Activated T-cell treated with anti-CD3 and anti-CD28 coated beads, Interleukin-2, amount 50 U/mL, for 72 hours (primary cell): ENCODE data around the gene CD93. TPM values are rescaled to one million over a fixed set of nuclear protein-coding genes. Genes with fewer than 3 reads are reported as not detected.

ENCODE experiments used
- ATAC-seq, 2 donors: fragments of 150-1000 bp; cut with Tn5 transposase; replicated peaks in 1 of 2; 2 replicates each; pipeline ENCODE4 v1.10.0; 2021; ENCODE audit warnings: moderate library complexity in 2 of 2, mild to moderate bottlenecking in 1 of 2
- DNase-seq, 2 donors: peaks; one replicate each; pipeline ENCODE4 v3.0.0; 2021 to 2022; ENCODE audit warnings: mixed read lengths in 1 of 2
- H3K27ac Mint-ChIP-seq: one replicate; pipeline ENCODE4 v1.8.0; 2022; ENCODE audit warnings: mild to moderate bottlenecking, moderate library complexity, mixed read lengths
- H3K27me3 Mint-ChIP-seq: one replicate; pipeline ENCODE4 v1.8.0; 2022; ENCODE audit warnings: low read depth, mixed read lengths
- H3K36me3 Mint-ChIP-seq, 2 donors: one replicate each; pipeline ENCODE4 v1.8.0; 2022; ENCODE audit warnings: mixed read lengths in 2 of 2, mild to moderate bottlenecking in 1 of 2; ENCODE audit not compliant: insufficient read depth in 2 of 2
- H3K4me1 Mint-ChIP-seq: one replicate; pipeline ENCODE4 v1.8.0; 2022; ENCODE audit warnings: low read depth, mixed read lengths
- H3K4me3 Mint-ChIP-seq, 2 donors: one replicate each; pipeline ENCODE4 v1.8.0; 2022; ENCODE audit warnings: mild to moderate bottlenecking in 2 of 2, mixed read lengths in 2 of 2, moderate library complexity in 2 of 2
- H3K9me3 Mint-ChIP-seq, 2 donors: one replicate each; pipeline ENCODE4 v1.8.0; 2022; ENCODE audit warnings: mixed read lengths in 2 of 2
- total RNA-seq, 2 donors: library from RNA; stranded (reverse); gene quantifications; one replicate each; pipeline ENCODE4 v1.2.3, GENCODE V29; 2022

The CD93 gene
- total RNA-seq, 2 donors from 2014 or later = 0.36 to 2.0 TPM

DNA sequence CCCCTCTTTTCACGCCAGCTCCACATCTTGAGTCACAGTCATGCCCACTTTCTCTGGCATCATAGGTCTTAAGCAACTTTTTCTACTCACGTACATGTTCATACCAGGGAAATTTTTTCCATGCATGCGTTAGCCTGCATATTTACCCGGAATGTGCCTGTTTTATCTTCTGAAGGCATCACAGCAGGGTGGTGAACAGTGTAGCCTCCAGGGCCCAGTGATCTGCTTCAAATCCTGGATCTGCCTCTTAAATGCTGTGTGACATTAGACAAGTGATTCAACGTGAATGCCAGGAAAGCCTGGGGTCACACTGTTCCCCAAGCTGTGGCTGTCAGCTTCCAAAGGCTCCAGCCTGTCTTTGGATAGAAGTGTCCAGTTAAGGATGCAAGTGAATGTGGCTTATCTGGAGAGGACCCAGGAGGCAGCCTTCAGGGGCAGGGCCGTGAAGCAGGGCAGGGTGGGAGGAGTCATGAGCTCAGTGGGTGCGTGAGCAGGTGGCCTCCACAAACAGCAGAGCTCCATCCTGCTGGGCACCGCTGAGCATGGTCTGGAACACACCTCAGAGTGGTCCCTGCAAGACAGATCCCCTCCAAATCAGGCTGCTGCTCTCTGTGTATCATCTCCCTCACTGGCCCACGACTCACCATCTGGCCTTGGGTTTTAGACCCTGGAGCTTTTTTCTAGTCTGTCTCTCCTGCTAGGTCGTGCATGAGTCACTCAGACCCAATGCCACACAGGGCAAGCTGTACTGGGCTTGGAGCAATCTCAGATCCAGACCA, 30.4 kb upstream of the CD93 start:
- H3K36me3 Mint-ChIP-seq = no peaks in the 10 kb centered on the region
- H3K27ac Mint-ChIP-seq = no peak overlapping the region
- no peak for ATAC-seq
- DNase-seq = no peak
- H3K4me1 Mint-ChIP-seq = no peaks in the 10 kb centered on the region
- no peak overlapping the region for H3K4me3 Mint-ChIP-seq
- H3K27me3 Mint-ChIP-seq = peaks cover 7% of the 10 kb centered on the region
- no peaks in the 10 kb centered on the region for H3K9me3 Mint-ChIP-seq

DNA sequence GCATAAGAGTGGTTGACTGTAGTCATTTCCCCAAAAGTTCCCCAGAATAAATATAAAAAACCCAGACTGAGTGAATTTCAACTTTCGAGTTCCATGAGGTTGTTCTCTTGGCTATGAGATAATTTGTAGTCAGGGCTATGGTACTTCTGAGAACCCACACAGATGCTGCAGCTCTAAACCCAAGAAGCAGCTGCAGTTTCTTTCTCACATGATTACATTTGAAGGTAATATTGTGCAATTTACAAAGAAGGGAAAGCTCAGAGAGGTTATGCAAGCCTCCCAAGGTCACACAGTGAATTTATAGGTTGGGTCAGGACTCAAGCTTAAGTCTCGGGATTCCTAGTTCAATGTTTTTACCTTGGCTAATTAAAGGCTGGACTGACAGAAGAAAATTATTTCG, 29.7 kb upstream of the CD93 start:
- H3K4me1 Mint-ChIP-seq = no peaks in the 10 kb centered on the region
- H3K27me3 Mint-ChIP-seq = peaks cover 7% of the 10 kb centered on the region

DNA sequence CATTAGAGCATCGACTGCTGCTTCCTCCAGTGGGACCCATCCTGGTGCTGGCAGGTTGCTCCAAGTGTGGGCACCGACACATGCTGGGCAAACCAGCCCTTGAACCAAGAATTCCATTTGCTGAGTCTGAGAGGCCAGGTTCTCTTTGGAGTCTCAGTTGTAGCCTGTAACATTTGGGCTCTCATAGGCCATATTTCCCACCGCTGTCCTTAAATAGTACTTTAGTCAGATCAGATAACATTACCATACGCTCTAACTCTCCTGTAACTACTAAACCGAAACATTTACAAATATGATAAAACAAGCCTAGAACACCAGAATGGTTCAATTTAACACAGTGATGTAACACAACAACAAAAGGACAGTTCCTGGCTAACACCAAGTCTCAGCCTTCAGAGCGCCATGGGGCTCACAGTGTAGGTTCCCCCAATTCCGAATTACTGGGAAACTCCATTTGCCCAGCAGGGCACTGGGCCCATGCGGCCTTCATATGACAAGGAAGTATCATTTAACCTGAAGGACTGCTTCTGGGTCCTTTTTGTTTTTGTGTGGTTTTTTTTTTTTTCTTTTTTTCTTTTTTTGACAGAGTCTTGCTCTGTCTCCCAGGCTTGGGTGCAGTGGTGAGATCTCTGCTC, 28.4 kb upstream of the CD93 start:
- Mint-ChIP-seq H3K27me3 (no peaks in the 10 kb centered on the region), H3K27ac (no peak overlapping the region), H3K36me3 (no peaks in the 10 kb centered on the region), H3K9me3 (no peaks in the 10 kb centered on the region), H3K4me1 (no peaks in the 10 kb centered on the region), H3K4me3 (no peak overlapping the region)
- ATAC-seq = no peak
- DNase-seq = no peak

More for the DNA sequence above, 29.7 kb upstream of the CD93 start:
- ATAC-seq = peak in 1 of 2 donors; percentile 60
- no peaks in the 10 kb centered on the region for H3K36me3 Mint-ChIP-seq
- H3K27ac Mint-ChIP-seq = no peak overlapping the region
- H3K9me3 Mint-ChIP-seq = no peaks in the 10 kb centered on the region
- H3K4me3 Mint-ChIP-seq = no peak overlapping the region
- DNase-seq = no peak

DNA sequence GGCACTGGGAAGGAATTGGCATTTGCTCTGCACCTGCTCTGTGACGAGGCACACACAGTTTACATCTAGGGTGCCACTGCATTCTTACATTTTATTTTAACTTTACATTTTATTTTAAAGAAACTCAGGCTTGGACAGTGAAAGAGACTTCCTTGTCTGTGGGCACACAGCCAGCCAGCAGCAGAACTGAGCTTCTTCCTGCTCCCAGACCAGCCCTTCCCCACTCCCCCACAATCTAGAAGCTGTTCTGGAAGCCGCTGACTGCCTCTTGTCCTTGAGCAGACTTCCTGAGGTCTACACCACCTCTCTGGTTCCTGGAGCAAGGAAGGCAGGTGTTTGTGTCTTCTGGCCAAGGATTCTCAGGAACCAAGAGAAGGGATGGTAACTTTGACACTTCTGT, 27.9 kb upstream of the CD93 start:
- Mint-ChIP-seq H3K27me3 (no peaks in the 10 kb centered on the region), H3K36me3 (no peaks in the 10 kb centered on the region), H3K9me3 (no peaks in the 10 kb centered on the region), H3K4me3 (no peak overlapping the region), H3K4me1 (no peaks in the 10 kb centered on the region), H3K27ac (no peak overlapping the region)
- DNase-seq (no peak), ATAC-seq (no peak)

DNA sequence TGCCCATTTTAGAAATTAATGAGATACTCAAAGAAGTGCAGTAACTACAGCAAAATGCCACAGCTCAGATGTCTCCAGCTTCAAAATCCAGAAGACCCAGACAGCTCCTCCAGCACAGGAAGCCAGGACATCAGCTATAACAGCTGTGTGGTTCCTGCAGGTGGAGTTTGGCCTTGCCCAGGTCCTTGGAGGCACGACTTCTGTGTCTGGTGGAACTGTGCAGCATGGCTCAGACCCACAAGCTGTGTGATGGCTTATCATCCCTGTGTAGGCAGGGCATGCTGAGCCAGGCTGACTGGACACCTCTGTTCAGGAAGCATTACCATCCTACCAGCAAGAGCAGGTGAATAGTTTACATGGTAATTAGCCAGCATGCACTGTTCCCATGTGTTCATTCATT, 26.5 kb upstream of the CD93 start:
- Mint-ChIP-seq H3K4me1 (no peaks in the 10 kb centered on the region), H3K27me3 (no peaks in the 10 kb centered on the region), H3K36me3 (no peaks in the 10 kb centered on the region), H3K9me3 (no peaks in the 10 kb centered on the region), H3K4me3 (no peak overlapping the region), H3K27ac (no peak overlapping the region)
- DNase-seq (no peak), ATAC-seq (no peak)

DNA sequence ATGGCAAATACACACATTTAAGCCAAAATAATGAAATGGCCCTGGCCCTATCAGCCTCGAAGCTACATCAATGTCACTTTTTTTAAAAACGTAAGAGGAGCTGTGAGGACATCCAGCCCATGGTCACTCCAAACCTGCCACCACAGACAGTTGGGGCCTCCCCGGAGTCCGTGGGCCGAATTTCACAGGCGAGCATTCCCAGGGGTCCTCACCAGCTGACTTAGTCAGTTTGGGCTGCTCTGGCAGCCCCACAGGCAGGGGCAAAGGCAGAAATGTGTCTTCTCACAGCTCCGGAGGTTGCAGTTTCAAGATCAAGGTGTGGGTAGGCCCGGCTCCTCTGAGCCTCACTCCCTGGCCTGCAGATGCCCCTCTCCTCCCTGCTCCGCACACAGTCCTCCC, 25.8 kb upstream of the CD93 start:
- ATAC-seq = no peak
- H3K9me3 Mint-ChIP-seq = no peaks in the 10 kb centered on the region
- DNase-seq = no peak
- H3K27me3 Mint-ChIP-seq = no peaks in the 10 kb centered on the region
- H3K36me3 Mint-ChIP-seq = no peaks in the 10 kb centered on the region
- no peaks in the 10 kb centered on the region for H3K4me1 Mint-ChIP-seq
- no peak overlapping the region for H3K4me3 Mint-ChIP-seq
- H3K27ac Mint-ChIP-seq = no peak overlapping the region

DNA sequence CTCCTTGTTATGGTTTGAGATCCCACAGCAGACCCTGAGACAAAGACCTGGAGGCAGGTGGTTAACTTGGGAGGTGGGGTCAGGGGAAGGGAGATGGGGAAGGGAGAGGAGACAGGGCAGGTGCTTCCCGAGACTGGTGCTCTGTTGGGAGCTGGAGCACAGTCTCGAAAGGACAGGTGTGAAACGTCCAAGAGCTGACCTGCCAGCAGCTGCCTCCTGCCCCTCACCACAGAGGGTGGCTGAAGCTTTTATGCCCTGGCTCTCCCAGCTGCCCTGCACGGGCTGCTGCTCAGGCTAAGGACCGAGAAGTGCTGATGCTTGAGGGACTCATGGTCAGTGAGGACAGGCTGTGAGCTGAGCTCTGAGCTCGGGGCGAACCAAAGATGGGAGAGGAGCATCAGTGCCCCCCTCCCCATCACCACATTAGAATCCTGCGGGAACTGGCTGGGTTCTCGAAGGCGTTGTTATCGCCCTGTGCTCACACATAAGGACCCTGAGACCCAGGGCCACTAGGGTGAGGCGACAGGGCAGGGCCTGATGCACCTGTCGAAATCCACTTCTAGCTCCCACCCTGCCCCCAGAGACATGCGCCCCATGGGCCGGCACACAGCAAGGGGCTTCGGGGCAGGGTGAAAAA, 25.3 kb upstream of the CD93 start:
- Mint-ChIP-seq H3K27me3 (no peaks in the 10 kb centered on the region), H3K4me3 (no peak overlapping the region), H3K27ac (no peak overlapping the region), H3K36me3 (no peaks in the 10 kb centered on the region), H3K4me1 (no peaks in the 10 kb centered on the region), H3K9me3 (no peaks in the 10 kb centered on the region)
- DNase-seq (no peak), ATAC-seq (no peak)

DNA sequence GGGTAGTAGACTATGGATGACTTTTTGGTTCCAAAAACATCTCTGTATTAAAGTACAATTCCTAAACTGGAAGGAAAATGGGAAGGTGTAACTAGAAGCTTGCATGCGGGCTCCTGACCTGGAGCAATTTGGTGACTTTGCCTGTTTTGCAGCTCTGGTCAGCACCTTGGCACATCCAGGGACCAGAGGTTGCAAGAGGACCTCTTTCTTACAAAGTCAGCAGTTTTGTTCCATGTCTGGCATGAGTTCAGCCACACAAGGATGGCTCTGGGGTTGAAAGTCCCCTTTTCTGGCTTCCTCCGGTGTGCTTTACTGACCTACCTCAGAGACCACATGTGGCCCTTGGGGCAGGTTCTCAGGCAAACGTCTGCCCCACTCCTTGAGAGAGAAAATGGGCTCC, 22.7 kb upstream of the CD93 start:
- Mint-ChIP-seq H3K4me3 (no peak overlapping the region), H3K36me3 (no peaks in the 10 kb centered on the region), H3K27me3 (no peaks in the 10 kb centered on the region), H3K4me1 (no peaks in the 10 kb centered on the region), H3K9me3 (no peaks in the 10 kb centered on the region), H3K27ac (no peak overlapping the region)
- ATAC-seq (no peak), DNase-seq (no peak)

DNA sequence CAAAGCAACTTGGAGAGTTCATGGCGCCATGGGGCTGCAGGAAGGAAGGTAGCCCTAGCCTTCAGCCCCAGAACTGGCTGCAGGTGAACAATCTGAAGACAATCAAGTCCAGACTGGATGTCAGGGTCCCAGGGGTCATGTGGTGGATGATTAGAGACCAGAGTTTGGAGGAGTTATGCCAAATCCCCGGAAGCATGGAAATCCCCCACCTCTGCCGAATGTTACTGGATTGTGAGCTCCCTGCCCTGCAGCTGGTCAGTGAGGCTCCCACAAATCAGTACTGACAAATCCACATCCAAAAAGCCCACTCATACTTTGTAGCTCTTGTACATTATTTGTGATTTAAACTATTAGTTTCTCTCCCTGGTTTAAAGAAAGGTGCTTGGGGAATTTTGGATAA, 21.3 kb upstream of the CD93 start:
- no peaks in the 10 kb centered on the region for H3K9me3 Mint-ChIP-seq
- no peak for ATAC-seq

DNA sequence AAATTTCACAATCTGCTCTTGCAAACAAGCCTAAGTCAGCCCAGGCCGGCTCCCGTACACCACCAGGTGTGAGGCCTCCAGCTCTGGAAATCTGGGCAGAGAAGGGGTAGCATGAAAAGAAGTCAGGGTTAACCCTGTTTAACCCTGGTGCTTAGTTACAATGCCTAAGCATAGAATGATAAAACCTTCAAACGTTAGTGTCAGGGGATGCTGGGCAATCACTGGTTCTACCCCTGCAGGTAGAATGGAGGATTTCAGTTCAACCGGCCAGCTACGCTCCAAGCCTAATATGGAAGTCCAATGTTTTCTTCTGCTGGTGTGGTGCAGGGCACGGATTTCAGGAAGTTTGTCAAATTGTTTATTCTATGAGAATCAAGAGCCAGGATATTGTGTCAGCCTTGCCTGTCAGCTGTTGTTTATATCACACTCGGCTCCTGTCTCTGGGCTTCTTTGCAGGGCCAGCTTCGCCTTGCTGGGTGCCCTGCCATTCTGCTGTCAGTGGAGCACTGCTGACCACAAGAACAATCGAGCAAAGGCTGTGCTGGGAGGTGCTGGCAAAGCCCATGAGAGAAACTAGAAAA, 20.2 kb upstream of the CD93 start:
- Mint-ChIP-seq H3K27ac (no peak overlapping the region), H3K9me3 (no peaks in the 10 kb centered on the region), H3K4me1 (no peaks in the 10 kb centered on the region), H3K27me3 (no peaks in the 10 kb centered on the region), H3K4me3 (no peak overlapping the region), H3K36me3 (no peaks in the 10 kb centered on the region)
- no peak for ATAC-seq
- DNase-seq = no peak

More for the DNA sequence above, 21.3 kb upstream of the CD93 start:
- DNase-seq = no peak
- Mint-ChIP-seq H3K27ac (no peak overlapping the region), H3K27me3 (no peaks in the 10 kb centered on the region), H3K4me1 (no peaks in the 10 kb centered on the region), H3K4me3 (no peak overlapping the region), H3K36me3 (no peaks in the 10 kb centered on the region)

DNA sequence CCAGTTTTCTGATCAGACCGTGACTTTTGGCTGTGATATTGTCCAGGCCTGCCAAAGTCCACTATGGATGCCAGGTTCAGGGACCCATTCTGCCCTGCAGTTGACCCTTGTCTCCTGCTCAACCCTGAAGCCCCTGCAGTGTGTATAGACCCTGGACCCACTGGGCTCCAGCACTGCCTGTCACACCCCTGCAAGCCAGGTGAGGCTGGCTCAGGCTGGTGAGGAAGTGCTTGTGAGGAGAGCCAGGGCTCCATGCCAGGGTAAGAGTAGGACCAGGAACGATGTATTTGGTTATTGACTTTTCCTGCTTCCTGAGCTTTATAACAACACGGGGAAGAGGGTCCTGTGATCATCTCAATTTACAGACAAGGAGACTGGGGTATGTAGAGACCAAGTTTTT, 19.1 kb upstream of the CD93 start:
- no peak for ATAC-seq
- DNase-seq = no peak
- H3K9me3 Mint-ChIP-seq = no peaks in the 10 kb centered on the region
- H3K27me3 Mint-ChIP-seq = no peaks in the 10 kb centered on the region
- no peak overlapping the region for H3K27ac Mint-ChIP-seq
- no peaks in the 10 kb centered on the region for H3K36me3 Mint-ChIP-seq
- H3K4me1 Mint-ChIP-seq = no peaks in the 10 kb centered on the region
- no peak overlapping the region for H3K4me3 Mint-ChIP-seq

DNA sequence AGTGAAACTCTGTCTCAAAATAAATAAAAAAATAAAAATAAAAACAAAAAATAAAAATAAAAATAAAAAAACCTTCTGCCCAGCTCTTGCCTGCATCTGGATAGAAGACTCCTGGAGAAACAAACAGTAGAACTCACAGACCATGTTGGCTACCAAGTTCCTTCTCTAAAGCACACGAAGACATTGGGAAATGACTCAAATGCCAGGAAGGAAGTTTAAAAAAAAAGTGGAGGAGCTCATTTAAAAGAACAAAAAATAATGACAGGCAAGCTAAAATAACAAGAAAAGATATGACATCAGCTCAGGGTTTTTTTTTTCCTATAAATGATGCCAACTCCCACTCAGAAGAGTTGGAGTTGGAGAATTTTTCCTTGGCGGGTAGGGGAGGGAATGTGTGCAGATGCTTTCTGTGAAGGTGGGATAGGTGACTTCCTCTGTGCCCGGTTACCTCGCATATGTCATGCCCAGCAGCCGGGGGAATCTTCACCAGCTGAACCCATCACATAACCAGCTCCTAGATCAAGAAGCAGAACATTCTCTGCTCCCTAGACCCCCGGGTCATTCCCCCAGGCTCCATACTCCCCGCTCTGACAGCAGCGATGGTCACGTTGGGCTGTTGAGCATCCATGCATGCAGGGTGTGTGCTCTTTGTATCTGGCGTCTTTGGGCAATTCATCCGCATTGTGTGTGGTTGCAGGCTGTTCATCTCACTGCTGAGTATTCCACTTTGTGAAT, 17.3 kb upstream of the CD93 start:
- no peaks in the 10 kb centered on the region for H3K36me3 Mint-ChIP-seq
- no peaks in the 10 kb centered on the region for H3K27me3 Mint-ChIP-seq
- H3K27ac Mint-ChIP-seq = no peak overlapping the region
- H3K4me3 Mint-ChIP-seq = no peak overlapping the region
- no peak for DNase-seq
- no peaks in the 10 kb centered on the region for H3K9me3 Mint-ChIP-seq
- H3K4me1 Mint-ChIP-seq = no peaks in the 10 kb centered on the region
- no peak for ATAC-seq
